Activated naive CD4-positive, alpha-beta T cell treated with Interleukin-2 at 50 U/mL for 16 hours (primary cell): ENCODE data around the gene ZBED5.

Experiments used
- DNase-seq: peaks from one replicate; pipeline ENCODE4 v3.0.0-alpha.2; 2020

The ZBED5 gene

GRCh38 chr11:10878408-10879214, 20.8 kb upstream of the ZBED5 start:
- no peak for DNase-seq

- no peak for DNase-seq
These were observed 18.3 kb upstream of the ZBED5 start for GRCh38 chr11:10876158-10876557.

DNA sequence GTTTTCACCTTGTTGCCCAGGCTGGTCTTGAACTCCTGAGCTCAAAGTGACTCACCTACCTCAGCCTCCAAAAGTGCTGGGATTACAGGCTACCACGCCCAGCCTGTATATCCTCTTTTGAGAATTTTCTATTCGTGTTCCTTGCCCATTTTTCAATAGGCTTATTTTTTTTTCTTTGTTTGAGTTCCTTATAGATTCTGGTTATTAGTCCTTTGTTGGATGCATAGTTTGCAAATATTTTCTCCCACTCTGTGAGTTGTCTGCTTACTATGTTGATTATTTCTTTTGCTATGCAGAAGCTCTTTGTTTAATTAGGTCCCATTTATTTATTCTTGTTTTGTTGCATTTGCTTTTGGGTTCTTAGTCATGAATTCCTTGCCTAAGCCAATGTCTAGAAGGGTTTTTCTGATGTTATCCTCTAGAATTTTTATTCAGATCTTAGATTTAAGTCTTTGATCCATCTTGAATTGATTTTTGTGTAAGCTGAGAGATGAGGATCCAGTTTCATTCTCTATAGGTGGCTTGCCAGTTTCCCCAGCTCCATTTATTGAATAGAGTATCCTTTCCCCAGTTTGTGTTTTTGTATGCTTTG, 17.7 kb upstream of the ZBED5 start:
- DNase-seq: no peak

DNA sequence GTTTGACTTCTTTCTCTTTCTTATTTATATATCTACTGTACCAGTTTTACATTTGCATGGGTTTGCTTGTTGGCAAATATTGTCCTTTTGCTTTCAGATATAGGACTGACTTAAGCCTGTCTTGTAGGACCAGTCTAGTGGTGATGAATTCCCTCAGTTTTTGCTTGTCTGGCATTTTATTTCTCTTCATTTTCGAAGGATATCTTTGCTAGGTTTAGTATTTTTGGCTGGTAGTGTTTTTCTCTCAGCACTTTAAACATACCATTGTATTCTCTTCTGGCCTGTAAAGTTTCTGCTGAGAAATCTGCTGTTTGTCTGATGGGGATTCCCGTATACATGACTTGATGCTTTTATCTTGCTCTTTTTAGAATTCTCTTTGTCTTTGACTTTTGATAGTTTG, 14.2 kb upstream of the ZBED5 start:
- no peak for DNase-seq

GRCh38 chr11:10868352-10868751, 10.5 kb upstream of the ZBED5 start:
- no peak for DNase-seq

GRCh38 chr11:10866893-10867331, 9.1 kb upstream of the ZBED5 start:
- no peak for DNase-seq

- DNase-seq: no peak
These were observed 8.0 kb upstream of the ZBED5 start for GRCh38 chr11:10865837-10866270.

- DNase-seq: no peak
These were observed 6.8 kb upstream of the ZBED5 start for GRCh38 chr11:10864688-10865087.

GRCh38 chr11:10862446-10862845, 4.6 kb upstream of the ZBED5 start:
- DNase-seq: no peak

GRCh38 chr11:10861799-10862198, 3.9 kb upstream of the ZBED5 start:
- DNase-seq: no peak

DNA sequence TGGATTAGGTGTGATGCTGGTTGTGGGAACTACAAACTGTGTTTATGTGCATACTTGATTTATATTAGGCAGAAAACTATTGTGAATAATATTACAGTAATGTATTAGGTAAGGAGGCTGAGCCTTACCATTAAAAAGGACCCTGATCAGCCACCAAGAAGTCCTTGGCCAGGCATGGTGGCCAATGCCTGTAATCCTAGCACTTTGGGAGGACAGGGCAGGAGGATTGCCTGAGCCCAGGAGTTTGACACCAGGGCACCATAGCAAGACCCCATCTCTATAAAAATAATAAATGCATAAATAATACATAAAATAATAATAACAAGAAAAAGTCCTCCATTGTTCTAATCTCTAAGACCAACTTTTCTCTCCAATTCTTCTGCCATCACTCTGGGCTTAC, 3.2 kb upstream of the ZBED5 start:
- DNase-seq: no peak

DNA sequence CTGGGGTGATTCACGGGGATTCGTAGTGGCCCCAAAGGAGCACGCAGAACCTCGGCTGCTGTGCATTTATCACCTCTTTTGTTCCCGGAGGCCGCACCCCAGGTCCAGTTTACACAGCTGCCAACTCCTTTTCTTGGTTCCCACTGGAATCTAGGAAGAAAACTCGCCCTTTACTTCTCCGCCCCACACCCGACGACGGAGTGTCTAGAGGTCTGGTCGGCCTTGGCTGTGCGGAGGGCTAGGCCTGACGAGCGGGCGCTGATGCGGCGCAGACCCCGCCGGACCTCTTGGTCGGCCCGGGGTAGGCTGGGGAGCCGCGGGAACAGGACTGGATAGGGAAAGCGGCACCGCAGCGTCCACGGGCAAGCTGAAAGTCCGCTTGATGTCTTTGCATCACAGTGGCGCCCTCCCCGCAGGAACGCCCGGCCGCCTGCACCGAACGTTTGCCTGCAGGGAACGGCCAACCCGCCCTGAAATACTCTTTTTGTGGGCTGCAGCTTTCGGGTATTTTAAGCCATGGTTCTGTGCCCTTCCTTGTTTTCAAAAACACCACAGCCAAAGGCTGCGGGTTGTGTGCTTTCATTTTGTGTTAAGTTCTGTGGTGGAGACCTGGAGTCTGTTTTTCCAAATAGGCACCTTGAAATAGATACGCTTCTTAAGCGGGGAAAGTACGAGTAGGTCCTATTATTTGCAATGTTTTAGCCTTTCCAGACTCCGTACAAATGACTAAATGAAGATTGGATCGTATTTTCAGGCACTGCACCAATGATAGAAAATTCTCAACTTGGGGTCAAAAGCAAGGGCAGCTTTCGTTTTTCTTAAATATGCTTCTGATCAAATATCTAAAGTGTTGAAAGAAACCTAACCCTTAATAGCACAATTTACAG, 829 bp upstream of the ZBED5 start:
- DNase-seq: peak; percentile 50

DNA sequence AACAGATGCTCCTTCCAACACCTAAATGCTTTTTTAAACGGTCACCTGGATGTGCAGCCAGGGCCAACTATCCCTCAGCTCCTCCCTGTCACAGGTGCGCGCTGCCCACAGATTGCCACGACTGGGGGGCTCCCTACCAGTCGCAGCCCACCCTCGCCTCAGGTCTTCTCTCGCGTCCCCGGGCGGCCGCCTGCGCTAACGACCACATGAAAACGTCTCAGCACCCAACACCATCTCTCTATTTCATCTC, 469 bp downstream of the ZBED5 start:
- no peak for DNase-seq

DNA sequence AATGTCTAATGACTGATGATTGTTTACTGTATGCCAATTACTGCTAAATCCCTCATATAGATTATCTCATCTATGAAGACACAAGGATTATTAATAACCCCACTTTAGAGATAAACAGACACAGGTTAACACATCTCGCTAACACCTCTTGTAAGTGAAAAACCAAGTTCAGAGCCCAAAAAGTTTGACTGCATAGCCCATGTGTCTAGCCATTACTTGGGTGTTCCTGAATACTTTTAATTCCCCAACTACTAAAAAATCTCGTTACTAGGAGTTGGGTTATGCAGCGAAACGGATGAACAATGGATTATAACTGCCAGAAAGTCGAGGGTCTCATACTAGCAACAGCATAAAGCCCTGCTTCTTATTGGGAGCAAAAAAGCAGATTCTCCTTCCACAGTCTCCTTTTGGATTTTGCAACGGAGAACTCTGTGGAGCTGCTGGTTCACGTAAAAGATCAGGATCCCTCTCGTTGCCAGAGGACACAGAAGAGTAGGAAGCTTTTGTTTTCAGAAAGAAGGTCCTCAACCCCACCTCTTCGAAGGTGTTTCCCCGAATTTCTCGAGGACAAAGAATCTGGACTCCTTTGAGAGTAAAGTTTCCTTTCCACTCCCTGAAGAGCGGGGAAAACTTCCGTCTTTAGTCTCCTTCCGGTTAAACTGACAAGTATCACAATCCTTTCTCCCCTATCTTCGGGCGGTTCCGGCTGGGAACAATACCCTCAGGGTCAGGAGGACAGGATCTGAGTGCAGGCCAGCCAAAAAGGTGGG, 979 bp downstream of the ZBED5 start:
- no peak for DNase-seq

GRCh38 chr11:10855295-10855694, 2.6 kb downstream of the ZBED5 start:
- no peak for DNase-seq

GRCh38 chr11:10847960-10848860, 9.6 kb downstream of the ZBED5 start:
- no peak for DNase-seq

DNA sequence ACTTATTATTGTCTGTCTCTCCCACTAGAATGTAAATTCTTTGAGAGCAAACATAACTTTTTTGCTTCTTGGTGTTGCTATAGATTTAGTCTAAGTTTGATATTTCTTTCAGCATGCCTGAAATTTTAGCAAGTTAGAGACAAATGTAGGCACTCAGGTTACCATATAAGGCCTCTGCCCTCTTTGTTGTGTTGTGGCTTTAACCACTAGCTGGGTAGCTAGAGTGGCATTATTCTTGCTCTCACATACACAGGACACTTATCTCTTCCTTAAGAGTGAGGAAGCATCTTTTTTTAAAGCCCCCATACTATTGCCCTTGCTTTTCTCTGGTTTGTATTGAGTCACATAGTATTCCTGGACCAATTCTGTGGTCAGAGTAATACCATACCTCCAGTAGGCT, 11.2 kb downstream of the ZBED5 start:
- DNase-seq: no peak

- no peak for DNase-seq
These were observed 12.3 kb downstream of the ZBED5 start for GRCh38 chr11:10845589-10845988.

DNA sequence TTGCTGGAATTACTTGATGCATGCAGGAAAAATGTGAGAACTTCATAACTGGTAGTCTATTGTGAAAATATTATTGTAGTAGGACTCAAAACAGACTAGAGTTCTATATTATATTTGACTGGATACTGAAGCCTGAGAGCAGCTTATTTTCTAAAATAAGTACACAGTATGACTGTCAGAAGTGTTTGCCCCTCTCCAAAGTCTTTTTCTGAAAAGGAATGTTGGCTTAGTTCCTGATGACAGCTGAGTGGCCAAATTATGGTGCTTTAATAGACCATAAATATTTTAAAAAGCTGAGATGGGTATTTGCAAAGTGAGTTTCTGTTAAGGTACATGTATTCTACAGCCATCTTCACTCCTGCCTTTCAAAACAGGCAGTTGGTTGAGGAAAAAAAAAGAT, 13.1 kb downstream of the ZBED5 start:
- no peak for DNase-seq

DNA sequence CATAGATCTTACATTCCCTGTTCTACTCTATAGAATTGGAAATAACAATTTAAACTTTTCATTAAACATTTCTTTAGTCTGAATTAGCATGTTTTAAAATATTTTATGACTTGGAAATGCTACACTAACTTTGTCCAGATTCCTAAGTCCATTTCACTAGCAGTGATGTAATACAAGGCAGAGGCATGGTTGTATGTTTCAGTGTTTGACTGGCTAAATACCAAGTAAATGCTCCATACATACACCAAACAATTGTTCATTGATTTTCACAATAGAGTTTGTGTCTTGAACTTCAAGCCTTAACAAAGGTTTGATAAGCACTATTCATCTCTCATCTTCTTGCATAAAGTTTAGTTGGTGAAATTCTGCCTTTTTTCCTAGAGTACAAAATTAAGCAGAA, 13.5 kb downstream of the ZBED5 start:
- no peak for DNase-seq

GRCh38 chr11:10838881-10839280, 19.0 kb downstream of the ZBED5 start:
- DNase-seq: no peak

- no peak for DNase-seq
These were observed 19.8 kb downstream of the ZBED5 start for GRCh38 chr11:10838083-10838482.
